ENCODE results near the gene NADK2. TPM values are rescaled to one million over a fixed set of nuclear protein-coding genes. Genes with fewer than 3 reads are reported as not detected.

The NADK2 gene
- polyA plus RNA-seq, 1 of the 3 experiments (the other 2 are of a cell fraction), result 7.6 TPM

GRCh38 chr5:36270876-36271575, 29.3 kb upstream of the NADK2 start:
- no peaks in the 10 kb centered on the region for H3K9me3 ChIP-seq
- no peaks in the 10 kb centered on the region for H3K36me3 ChIP-seq (replicated peaks in 1 of 2; ENCODE audit: control insufficient read depth in 1 of 2, insufficient read depth in 2 of 2, low read length in 1 of 2)
- H3K4me2 ChIP-seq, result no peak overlapping the region
- H3K9me2 ChIP-seq, result no peaks in the 10 kb centered on the region
- TF ChIP-seq TEAD4 (IDR thresholded peaks at IDR 0.05; ENCODE audit: borderline replicate concordance, insufficient read depth), result no peak
- TF ChIP-seq, protein P1, sequence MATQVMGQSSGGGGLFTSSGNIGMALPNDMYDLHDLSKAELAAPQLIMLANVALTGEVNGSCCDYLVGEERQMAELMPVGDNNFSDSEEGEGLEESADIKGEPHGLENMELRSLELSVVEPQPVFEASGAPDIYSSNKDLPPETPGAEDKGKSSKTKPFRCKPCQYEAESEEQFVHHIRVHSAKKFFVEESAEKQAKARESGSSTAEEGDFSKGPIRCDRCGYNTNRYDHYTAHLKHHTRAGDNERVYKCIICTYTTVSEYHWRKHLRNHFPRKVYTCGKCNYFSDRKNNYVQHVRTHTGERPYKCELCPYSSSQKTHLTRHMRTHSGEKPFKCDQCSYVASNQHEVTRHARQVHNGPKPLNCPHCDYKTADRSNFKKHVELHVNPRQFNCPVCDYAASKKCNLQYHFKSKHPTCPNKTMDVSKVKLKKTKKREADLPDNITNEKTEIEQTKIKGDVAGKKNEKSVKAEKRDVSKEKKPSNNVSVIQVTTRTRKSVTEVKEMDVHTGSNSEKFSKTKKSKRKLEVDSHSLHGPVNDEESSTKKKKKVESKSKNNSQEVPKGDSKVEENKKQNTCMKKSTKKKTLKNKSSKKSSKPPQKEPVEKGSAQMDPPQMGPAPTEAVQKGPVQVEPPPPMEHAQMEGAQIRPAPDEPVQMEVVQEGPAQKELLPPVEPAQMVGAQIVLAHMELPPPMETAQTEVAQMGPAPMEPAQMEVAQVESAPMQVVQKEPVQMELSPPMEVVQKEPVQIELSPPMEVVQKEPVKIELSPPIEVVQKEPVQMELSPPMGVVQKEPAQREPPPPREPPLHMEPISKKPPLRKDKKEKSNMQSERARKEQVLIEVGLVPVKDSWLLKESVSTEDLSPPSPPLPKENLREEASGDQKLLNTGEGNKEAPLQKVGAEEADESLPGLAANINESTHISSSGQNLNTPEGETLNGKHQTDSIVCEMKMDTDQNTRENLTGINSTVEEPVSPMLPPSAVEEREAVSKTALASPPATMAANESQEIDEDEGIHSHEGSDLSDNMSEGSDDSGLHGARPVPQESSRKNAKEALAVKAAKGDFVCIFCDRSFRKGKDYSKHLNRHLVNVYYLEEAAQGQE (IDR thresholded peaks at IDR 0.05; ENCODE audit: low read depth, low read length), result no peak
- no peak for TF ChIP-seq JUND (IDR thresholded peaks at IDR 0.05)
- TF ChIP-seq MXI1 (IDR thresholded peaks at IDR 0.05; ENCODE audit: low read depth, low read length), result no peak
- TF ChIP-seq, protein P2, sequence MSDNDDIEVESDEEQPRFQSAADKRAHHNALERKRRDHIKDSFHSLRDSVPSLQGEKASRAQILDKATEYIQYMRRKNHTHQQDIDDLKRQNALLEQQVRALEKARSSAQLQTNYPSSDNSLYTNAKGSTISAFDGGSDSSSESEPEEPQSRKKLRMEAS (IDR thresholded peaks at IDR 0.05; ENCODE audit: low read depth), result no peak
- TF ChIP-seq EP300 (IDR thresholded peaks at IDR 0.05; ENCODE audit: borderline replicate concordance in 1 of 2, low read depth in 1 of 2, low read length in 1 of 2), result no peak
- no peak for TF ChIP-seq CHD2 (IDR thresholded peaks at IDR 0.05; ENCODE audit: low read length, partially characterized antibody)
- TF ChIP-seq NRF1 (IDR thresholded peaks at IDR 0.05; ENCODE audit: low read depth, low read length), result no peak
- no peak for TF ChIP-seq TAF1 (IDR thresholded peaks at IDR 0.05; ENCODE audit: borderline replicate concordance, low read depth, low read length)
- TF ChIP-seq, protein P3, sequence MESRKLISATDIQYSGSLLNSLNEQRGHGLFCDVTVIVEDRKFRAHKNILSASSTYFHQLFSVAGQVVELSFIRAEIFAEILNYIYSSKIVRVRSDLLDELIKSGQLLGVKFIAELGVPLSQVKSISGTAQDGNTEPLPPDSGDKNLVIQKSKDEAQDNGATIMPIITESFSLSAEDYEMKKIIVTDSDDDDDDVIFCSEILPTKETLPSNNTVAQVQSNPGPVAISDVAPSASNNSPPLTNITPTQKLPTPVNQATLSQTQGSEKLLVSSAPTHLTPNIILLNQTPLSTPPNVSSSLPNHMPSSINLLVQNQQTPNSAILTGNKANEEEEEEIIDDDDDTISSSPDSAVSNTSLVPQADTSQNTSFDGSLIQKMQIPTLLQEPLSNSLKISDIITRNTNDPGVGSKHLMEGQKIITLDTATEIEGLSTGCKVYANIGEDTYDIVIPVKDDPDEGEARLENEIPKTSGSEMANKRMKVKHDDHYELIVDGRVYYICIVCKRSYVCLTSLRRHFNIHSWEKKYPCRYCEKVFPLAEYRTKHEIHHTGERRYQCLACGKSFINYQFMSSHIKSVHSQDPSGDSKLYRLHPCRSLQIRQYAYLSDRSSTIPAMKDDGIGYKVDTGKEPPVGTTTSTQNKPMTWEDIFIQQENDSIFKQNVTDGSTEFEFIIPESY (IDR thresholded peaks at IDR 0.05; ENCODE audit: borderline replicate concordance, low read depth), result no peak
- TF ChIP-seq USF1 (IDR thresholded peaks at IDR 0.05; ENCODE audit: borderline replicate concordance, low read depth), result no peak
- no peak for TF ChIP-seq SIN3A (IDR thresholded peaks at IDR 0.05; ENCODE audit: borderline replicate concordance, low read depth, low read length)
- no peak for TF ChIP-seq GATA2 (CRISPR knock-in tag; IDR thresholded peaks at IDR 0.05)
- TF ChIP-seq RFX5 (IDR thresholded peaks at IDR 0.05; ENCODE audit: low read length), result no peak
- no peak for TF ChIP-seq YY1 (IDR thresholded peaks at IDR 0.05; ENCODE audit: low read depth)
- no peak for TF ChIP-seq FOSL2 (IDR thresholded peaks at IDR 0.05; ENCODE audit: borderline replicate concordance, low read depth)
- DNase-seq, result no peak
- H3K9ac ChIP-seq, result no peak overlapping the region
- ChIA-PET CTCF (interaction anchor here (0.8 kb wide), 1 partner anchor 27 kb away, joined by 3 read pairs; no protein-coding TSS in a partner anchor), POLR2A (no interaction called here)
- no peaks in the 10 kb centered on the region for H3K4me1 ChIP-seq (ENCODE audit: control insufficient read depth in 1 of 2, insufficient read depth in 2 of 2, low read depth in 1 of 2, low read length in 1 of 2)
- no peaks in the 10 kb centered on the region for H3K79me2 ChIP-seq (ENCODE audit: insufficient read depth)
- WGBS (ENCODE audit: low lambda C conversion rate), result 41% methylated on average over 3 of the region's 3 CpGs
- no peak overlapping the region for H3K4me3 ChIP-seq (ENCODE audit: low read depth in 2 of 2, low read length in 1 of 2)
- no peak overlapping the region for H3K27ac ChIP-seq (ENCODE audit: low read depth in 2 of 2, low read length in 1 of 2)
- no peaks in the 10 kb centered on the region for H3K27me3 ChIP-seq (ENCODE audit: insufficient read depth)
- H4K20me1 ChIP-seq (ENCODE audit: insufficient read depth), result no peaks in the 10 kb centered on the region
- no peak overlapping the region for H2AFZ ChIP-seq (ENCODE audit: low read depth)
- no peaks in the 10 kb centered on the region for H3F3A ChIP-seq (replicated peaks; ENCODE audit: insufficient read depth)
